CD4-positive, alpha-beta memory T cell (primary cell): ENCODE measurements around the gene MFSD6L. TPM values are rescaled to one million over a fixed set of nuclear protein-coding genes. Genes with fewer than 3 reads are reported as not detected.
A peak's percentile ranks its signal among the peaks of the same experiment; 100 is the strongest.

Experiments
- CTCF ChIA-PET: fragments of 350-600 bp; sonication (Branson Sonifier 250); formaldehyde crosslinking; loops from one replicate; lab custom pipeline; 2021; ENCODE audit warnings: inconsistent platforms; ENCODE audit not compliant: partially characterized antibody; lab: Charles Lee
- POLR2A ChIA-PET: fragments of 350-600 bp; sonication (Branson Sonifier 250); formaldehyde crosslinking; loops from one replicate; lab custom pipeline; 2021; ENCODE audit not compliant: partially characterized antibody; lab: Charles Lee
- DNase-seq, 5 donors: peaks; one replicate each; pipeline versions ENCODE4 v3.0.0 to v3.0.0-alpha.2; 2020 to 2022; ENCODE audit warnings: mixed read lengths in 1 of 5
- H3K27ac ChIP-seq: one replicate; pipeline ENCODE4 v1.7.0; 2013; ENCODE audit warnings: low read depth, low read length
- H3K27me3 ChIP-seq: 2 replicates; pipeline ENCODE4 v1.7.0; 2013; ENCODE audit warnings: mild to moderate bottlenecking, low read length, moderate library complexity; ENCODE audit not compliant: insufficient read depth
- H3K36me3 ChIP-seq: 2 replicates; pipeline ENCODE4 v1.7.0; 2013; ENCODE audit warnings: mild to moderate bottlenecking, low read length, moderate library complexity; ENCODE audit not compliant: insufficient read depth
- H3K4me1 ChIP-seq: 2 replicates; pipeline ENCODE4 v1.7.0; 2013; ENCODE audit warnings: mild to moderate bottlenecking, low read length, moderate library complexity; ENCODE audit not compliant: insufficient read depth
- H3K4me3 ChIP-seq, 2 donors: one replicate each; pipeline ENCODE4 v1.7.0; 2013; ENCODE audit warnings: low read length in 2 of 2, mild to moderate bottlenecking in 1 of 2
- H3K9me3 ChIP-seq, 2 donors: one replicate each; pipeline ENCODE4 v1.7.0; 2013; ENCODE audit warnings: low read length in 2 of 2, control low read depth in 1 of 2; ENCODE audit not compliant: control insufficient read depth in 1 of 2
- H3K27ac Mint-ChIP-seq, 7 donors: one replicate each; pipeline ENCODE4 v1.8.0; 2020 to 2021; ENCODE audit warnings: mixed read lengths in 7 of 7, mild to moderate bottlenecking in 6 of 7, inconsistent platforms in 3 of 7, moderate library complexity in 3 of 7
- H3K27me3 Mint-ChIP-seq, 2 donors: one replicate each; pipeline ENCODE4 v1.8.0; 2020 to 2021; ENCODE audit warnings: mixed read lengths in 2 of 2
- H3K36me3 Mint-ChIP-seq, 2 donors: one replicate each; pipeline ENCODE4 v1.8.0; 2020 to 2021; ENCODE audit warnings: mixed read lengths in 2 of 2, inconsistent platforms in 1 of 2, mild to moderate bottlenecking in 1 of 2
- H3K4me1 Mint-ChIP-seq, 4 donors: one replicate each; pipeline ENCODE4 v1.8.0; 2020 to 2021; ENCODE audit warnings: mixed read lengths in 4 of 4, mild to moderate bottlenecking in 1 of 4
- H3K4me3 Mint-ChIP-seq, 8 donors: one replicate each; pipeline ENCODE4 v1.8.0; 2020 to 2021; ENCODE audit warnings: mixed read lengths in 8 of 8, mild to moderate bottlenecking in 7 of 8, moderate library complexity in 6 of 8, inconsistent platforms in 3 of 8
- H3K9me3 Mint-ChIP-seq, 8 donors: one replicate each; pipeline ENCODE4 v1.8.0; 2020 to 2021; ENCODE audit warnings: mixed read lengths in 8 of 8, mild to moderate bottlenecking in 5 of 8, inconsistent platforms in 3 of 8, moderate library complexity in 1 of 8
- intact Hi-C: fragments of 100-400 bp; cut with micrococcal nuclease; formaldehyde crosslinking; loops from one replicate; pipeline ENCODE4 v1.15.1; 2023
- polyA plus RNA-seq, 2 donors: library from polyadenylated mRNA; unstranded; fragments of 300-500 nt; fragmentation: Illumina TruSeq; gene quantifications; one replicate each; pipeline ENCODE4 v1.2.3, GENCODE V29; 2021
- total RNA-seq, 2 experiments: library from RNA; stranded (reverse); gene quantifications; one replicate each; pipeline ENCODE4 v1.2.3, GENCODE V29; 2021

Gene MFSD6L
- total and polyA plus RNA-seq, 4 experiments from 2014 or later, result 0.14 TPM; not detected in 3

DNA sequence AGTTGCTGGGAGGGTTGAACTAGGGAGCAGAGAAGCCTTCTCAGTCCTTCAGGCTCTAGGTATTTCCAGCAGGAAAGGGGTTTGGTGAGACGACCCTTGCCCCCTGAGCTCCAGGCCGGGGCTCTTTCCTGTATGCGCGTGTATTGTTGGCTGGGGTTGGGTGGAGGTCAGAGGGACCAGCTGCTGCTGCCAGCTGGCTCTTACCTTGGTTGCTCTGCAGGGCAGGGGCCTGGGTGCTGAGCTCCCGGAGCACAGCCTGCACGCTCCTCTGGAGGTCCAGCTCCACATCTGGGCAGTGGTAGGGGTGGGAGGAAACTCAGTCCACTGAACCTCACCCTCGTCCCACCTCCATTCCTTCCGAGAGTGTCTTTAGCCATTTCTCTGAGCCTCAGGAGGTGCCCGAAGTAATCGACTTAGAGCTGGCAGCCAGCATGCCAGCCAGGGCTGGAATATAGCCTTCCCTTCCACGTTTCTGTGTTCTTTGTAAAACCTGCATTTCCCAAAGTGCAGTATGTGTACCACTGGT lies 40.3 kb upstream of the MFSD6L start:
- no peak overlapping the region for H3K4me3 ChIP-seq
- intact Hi-C loops, result no loop called here
- H3K4me1 Mint-ChIP-seq, result no peaks in the 10 kb centered on the region
- H3K27ac ChIP-seq, result no peak overlapping the region
- H3K27me3 Mint-ChIP-seq, result no peaks in the 10 kb centered on the region
- H3K9me3 Mint-ChIP-seq, result peaks cover 0 to 3% (median 0%) of the 10 kb centered on the region in 8 donors
- peak overlapping the region in 1 of 7 donors; percentile 53 for H3K27ac Mint-ChIP-seq
- H3K36me3 ChIP-seq, result no peaks in the 10 kb centered on the region
- DNase-seq, result no peak
- no peak overlapping the region for H3K4me3 Mint-ChIP-seq
- ChIA-PET CTCF (no interaction called here), POLR2A (no interaction called here)
- no peaks in the 10 kb centered on the region for H3K4me1 ChIP-seq
- H3K36me3 Mint-ChIP-seq, result peaks cover 0 to 10% of the 10 kb centered on the region in 2 donors
- H3K9me3 ChIP-seq, result no peaks in the 10 kb centered on the region
- H3K27me3 ChIP-seq, result no peaks in the 10 kb centered on the region

DNA sequence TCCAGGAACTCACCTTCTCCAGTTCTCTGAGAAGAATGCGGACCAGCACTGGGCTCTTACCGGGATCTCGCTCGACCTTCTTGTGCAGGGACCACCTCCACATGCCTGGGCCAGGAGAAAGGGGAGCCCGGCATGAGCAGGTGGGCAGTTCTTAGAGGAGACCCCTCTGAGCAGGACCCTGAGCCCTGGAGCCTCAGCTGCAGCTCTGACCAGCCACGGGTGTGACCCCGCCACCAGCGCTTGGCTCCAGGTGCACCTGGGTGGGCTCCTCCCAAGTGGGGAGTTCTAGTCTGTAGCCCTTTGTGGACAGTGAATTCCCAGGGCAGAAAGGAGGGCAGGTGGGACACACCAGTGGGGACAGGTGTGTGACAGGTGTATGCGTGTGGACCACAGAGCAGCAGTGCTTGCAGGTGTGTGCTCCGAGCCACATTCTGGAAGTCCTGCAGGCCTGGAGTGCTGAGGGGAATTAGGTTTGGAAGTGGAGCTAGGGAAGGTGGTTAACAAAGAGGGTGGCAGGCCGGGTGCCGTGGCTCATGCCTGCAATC lies 39.5 kb upstream of the MFSD6L start:
- Histone ChIP-seq H3K27me3 (no peaks in the 10 kb centered on the region), H3K9me3 (no peaks in the 10 kb centered on the region), H3K4me1 (no peaks in the 10 kb centered on the region), H3K36me3 (no peaks in the 10 kb centered on the region), H3K27ac (no peak overlapping the region), H3K4me3 (no peak overlapping the region)
- no peaks in the 10 kb centered on the region for H3K4me1 Mint-ChIP-seq
- H3K36me3 Mint-ChIP-seq, result peaks cover 0 to 10% of the 10 kb centered on the region in 2 donors
- ChIA-PET CTCF (no interaction called here), POLR2A (no interaction called here)
- H3K4me3 Mint-ChIP-seq, result no peak overlapping the region
- no peaks in the 10 kb centered on the region for H3K27me3 Mint-ChIP-seq
- peaks cover 0 to 3% (median 0%) of the 10 kb centered on the region in 8 donors for H3K9me3 Mint-ChIP-seq
- intact Hi-C loops, result no loop called here
- no peak for DNase-seq
- no peak overlapping the region for H3K27ac Mint-ChIP-seq

GRCh38 chr17:8837563-8838075 lies 38.5 kb upstream of the MFSD6L start:
- Mint-ChIP-seq H3K9me3 (peaks cover 0 to 3% (median 0%) of the 10 kb centered on the region in 8 donors), H3K27me3 (no peaks in the 10 kb centered on the region), H3K36me3 (peaks cover 0 to 10% of the 10 kb centered on the region in 2 donors), H3K27ac (no peak overlapping the region), H3K4me3 (no peak overlapping the region), H3K4me1 (no peaks in the 10 kb centered on the region)
- ChIA-PET POLR2A (no interaction called here), CTCF (no interaction called here)
- intact Hi-C loops, result no loop called here
- Histone ChIP-seq H3K4me1 (no peaks in the 10 kb centered on the region), H3K4me3 (no peak overlapping the region), H3K27me3 (no peaks in the 10 kb centered on the region), H3K36me3 (no peaks in the 10 kb centered on the region), H3K9me3 (no peaks in the 10 kb centered on the region), H3K27ac (no peak overlapping the region)
- DNase-seq, result no peak

GRCh38 chr17:8836821-8837562 lies 37.8 kb upstream of the MFSD6L start:
- H3K4me1 ChIP-seq, result no peaks in the 10 kb centered on the region
- H3K4me1 Mint-ChIP-seq, result no peaks in the 10 kb centered on the region
- H3K4me3 Mint-ChIP-seq, result no peak overlapping the region
- no peaks in the 10 kb centered on the region for H3K36me3 ChIP-seq
- peaks cover 0 to 7% of the 10 kb centered on the region in 2 donors for H3K36me3 Mint-ChIP-seq
- intact Hi-C loops, result no loop called here
- H3K4me3 ChIP-seq, result no peak overlapping the region
- ChIA-PET CTCF (no interaction called here), POLR2A (no interaction called here)
- no peaks in the 10 kb centered on the region for H3K27me3 Mint-ChIP-seq
- peaks cover 0 to 3% (median 0%) of the 10 kb centered on the region in 8 donors for H3K9me3 Mint-ChIP-seq
- no peak overlapping the region for H3K27ac ChIP-seq
- no peaks in the 10 kb centered on the region for H3K27me3 ChIP-seq
- H3K27ac Mint-ChIP-seq, result no peak overlapping the region
- no peak for DNase-seq
- no peaks in the 10 kb centered on the region for H3K9me3 ChIP-seq

GRCh38 chr17:8835631-8836364 lies 36.6 kb upstream of the MFSD6L start:
- H3K4me3 ChIP-seq, result no peak overlapping the region
- ChIA-PET POLR2A (no interaction called here), CTCF (no interaction called here)
- intact Hi-C loops, result no loop called here
- Mint-ChIP-seq H3K9me3 (peaks cover 0 to 3% (median 0%) of the 10 kb centered on the region in 8 donors), H3K36me3 (peaks cover 0 to 7% of the 10 kb centered on the region in 2 donors), H3K27me3 (no peaks in the 10 kb centered on the region), H3K4me1 (no peaks in the 10 kb centered on the region), H3K4me3 (no peak overlapping the region), H3K27ac (no peak overlapping the region)
- no peaks in the 10 kb centered on the region for H3K27me3 ChIP-seq
- no peaks in the 10 kb centered on the region for H3K4me1 ChIP-seq
- DNase-seq, result no peak
- no peaks in the 10 kb centered on the region for H3K9me3 ChIP-seq
- H3K27ac ChIP-seq, result no peak overlapping the region
- no peaks in the 10 kb centered on the region for H3K36me3 ChIP-seq

- Histone ChIP-seq H3K36me3 (no peaks in the 10 kb centered on the region), H3K27me3 (no peaks in the 10 kb centered on the region), H3K27ac (no peak overlapping the region), H3K4me1 (no peaks in the 10 kb centered on the region), H3K9me3 (no peaks in the 10 kb centered on the region), H3K4me3 (no peak overlapping the region)
- POLR2A ChIA-PET, result no interaction called here
- Mint-ChIP-seq H3K27me3 (no peaks in the 10 kb centered on the region), H3K27ac (no peak overlapping the region), H3K4me1 (no peaks in the 10 kb centered on the region), H3K4me3 (no peak overlapping the region), H3K36me3 (peaks cover 0 to 7% of the 10 kb centered on the region in 2 donors), H3K9me3 (peaks cover 0 to 3% (median 0%) of the 10 kb centered on the region in 8 donors)
- CTCF ChIA-PET, result interaction anchor here (1.9 kb wide), 1 partner anchor 70 kb away, joined by 3 read pairs; no protein-coding TSS in a partner anchor
- intact Hi-C loops, result no loop called here
- no peak for DNase-seq
Measured at GRCh38 chr17:8835106-8835505, 35.9 kb upstream of the MFSD6L start.
